Gastroesophageal sphincter (tissue), 4 donors: ENCODE measurements around the gene TOLLIP. TPM values are rescaled to one million over a fixed set of nuclear protein-coding genes. Genes with fewer than 3 reads are reported as not detected.
"Not testable (repeated sequence)": the region's sequence is repeated elsewhere in the genome, so short reads cannot be mapped to it uniquely, and the experiment has no call there.

Experiments used
- ATAC-seq: fragments of 150-250 bp; one replicate; pipeline ENCODE4 v1.9.1; 2016; ENCODE audit warnings: mild to moderate bottlenecking, moderate library complexity
- H3K27ac ChIP-seq, 4 donors: fragments of 200-600 bp; sonication (generic) in 3 of 4; 1 replicate in 3 of 4; 2 replicates in 1 of 4; pipeline ENCODE4 v1.5.1; 2016 to 2019
- H3K27me3 ChIP-seq: fragments of 200-600 bp; sonication (generic); one replicate; pipeline ENCODE4 v1.5.1; 2019
- H3K36me3 ChIP-seq, 2 donors: fragments of 200-600 bp; sonication (generic); one replicate each; pipeline ENCODE4 v1.5.1; 2019; ENCODE audit warnings: control low read depth in 1 of 2
- H3K4me1 ChIP-seq, 3 donors: fragments of 200-600 bp; sonication (generic); 1 replicate in 2 of 3; 2 replicates in 1 of 3; pipeline ENCODE4 v1.5.1; 2016 to 2019; ENCODE audit warnings: control low read depth in 2 of 3
- H3K4me3 ChIP-seq, 2 donors: fragments of 200-600 bp; sonication (generic); one replicate each; pipeline ENCODE4 v1.5.1; 2019; ENCODE audit warnings: mild to moderate bottlenecking in 1 of 2, moderate library complexity in 1 of 2
- H3K9me3 ChIP-seq, 3 donors: fragments of 200-600 bp; sonication (generic); one replicate each; pipeline ENCODE4 v1.5.1; 2017 to 2019; ENCODE audit warnings: control low read depth in 2 of 3
- EP300 ChIP-seq: sonication (generic); formaldehyde crosslinking; IDR thresholded peaks from one replicate; pipeline ENCODE4 v1.6.1; 2017; ENCODE audit warnings: antibody characterized with exemption, mild to moderate bottlenecking
- POLR2A ChIP-seq, 2 donors: fragments of 450-650 bp; IDR thresholded peaks; one replicate each; pipeline ENCODE4 v1.6.1; 2017; ENCODE audit warnings: antibody characterized with exemption in 2 of 2, mild to moderate bottlenecking in 2 of 2, moderate library complexity in 1 of 2
- POLR2AphosphoS5 ChIP-seq: sonication (generic); formaldehyde crosslinking; IDR thresholded peaks from one replicate; pipeline ENCODE4 v1.6.1; 2017; ENCODE audit warnings: antibody characterized with exemption
- whole genome bisulfite sequencing, 2 donors: methylation state at CpG; one replicate each; pipeline ENCODE4 v1.1.5; 2018; ENCODE audit warnings: low coverage in 1 of 2; 5-methylcytosine and 5-hydroxymethylcytosine counted together
- total RNA-seq, 4 donors: library from RNA; depleted of rRNA; stranded (reverse); fragments of >200 nt; gene quantifications; one replicate each; pipeline ENCODE4 v1.1.0, GENCODE V29; 2016
- TF ChIP-seq, protein P1 (sequence below), 4 experiments: fragments of 200-600 bp in 2 of 4; fragments of 450-650 bp in 2 of 4; sonication (generic) in 1 of 4; IDR thresholded peaks; one replicate each; pipeline ENCODE4 v1.5.1; 2017 to 2019; ENCODE audit warnings: antibody characterized with exemption in 4 of 4, mild to moderate bottlenecking in 2 of 4, moderate library complexity in 2 of 4

Gene TOLLIP
- total RNA-seq, 4 donors from 2014 or later, result 42.3 to 70.6 (median 49.1) TPM

GRCh38 chr11:1350086-1350725 lies 40.8 kb upstream of the TOLLIP start:
- no peak for ATAC-seq
- Histone ChIP-seq H3K9me3 (no peaks in the 10 kb centered on the region), H3K27ac (no peak overlapping the region), H3K4me3 (no peak overlapping the region), H3K4me1 (no peaks in the 10 kb centered on the region), H3K27me3 (peaks cover 41% of the 10 kb centered on the region), H3K36me3 (no peaks in the 10 kb centered on the region)
- WGBS, 2 donors, result 79% methylated on average over 3 of the region's 22 CpGs; no CpG with 5 or more reads in 1 of the 2 donors
- TF ChIP-seq POLR2A (IDR thresholded peaks at IDR 0.05), result no peak
- TF ChIP-seq EP300, result no peak
- no peak for TF ChIP-seq POLR2AphosphoS5
- TF ChIP-seq, protein P1, sequence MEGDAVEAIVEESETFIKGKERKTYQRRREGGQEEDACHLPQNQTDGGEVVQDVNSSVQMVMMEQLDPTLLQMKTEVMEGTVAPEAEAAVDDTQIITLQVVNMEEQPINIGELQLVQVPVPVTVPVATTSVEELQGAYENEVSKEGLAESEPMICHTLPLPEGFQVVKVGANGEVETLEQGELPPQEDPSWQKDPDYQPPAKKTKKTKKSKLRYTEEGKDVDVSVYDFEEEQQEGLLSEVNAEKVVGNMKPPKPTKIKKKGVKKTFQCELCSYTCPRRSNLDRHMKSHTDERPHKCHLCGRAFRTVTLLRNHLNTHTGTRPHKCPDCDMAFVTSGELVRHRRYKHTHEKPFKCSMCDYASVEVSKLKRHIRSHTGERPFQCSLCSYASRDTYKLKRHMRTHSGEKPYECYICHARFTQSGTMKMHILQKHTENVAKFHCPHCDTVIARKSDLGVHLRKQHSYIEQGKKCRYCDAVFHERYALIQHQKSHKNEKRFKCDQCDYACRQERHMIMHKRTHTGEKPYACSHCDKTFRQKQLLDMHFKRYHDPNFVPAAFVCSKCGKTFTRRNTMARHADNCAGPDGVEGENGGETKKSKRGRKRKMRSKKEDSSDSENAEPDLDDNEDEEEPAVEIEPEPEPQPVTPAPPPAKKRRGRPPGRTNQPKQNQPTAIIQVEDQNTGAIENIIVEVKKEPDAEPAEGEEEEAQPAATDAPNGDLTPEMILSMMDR (IDR thresholded peaks at IDR 0.05), result no peak

GRCh38 chr11:1349327-1350041 lies 40.1 kb upstream of the TOLLIP start:
- Histone ChIP-seq H3K9me3 (no peaks in the 10 kb centered on the region), H3K4me1 (no peaks in the 10 kb centered on the region), H3K27me3 (peaks cover 34% of the 10 kb centered on the region), H3K36me3 (no peaks in the 10 kb centered on the region), H3K27ac (no peak overlapping the region), H3K4me3 (no peak overlapping the region)
- no peak for ATAC-seq
- TF ChIP-seq, protein P1 (IDR thresholded peaks at IDR 0.05), result no peak
- TF ChIP-seq EP300 (no peak), POLR2AphosphoS5 (no peak), POLR2A (IDR thresholded peaks at IDR 0.05) (no peak)
- 80% methylated on average over 2 of the region's 29 CpGs; no CpG with 5 or more reads in 1 of the 2 donors for WGBS, 2 donors

GRCh38 chr11:1348796-1349326 lies 39.4 kb upstream of the TOLLIP start:
- no peak overlapping the region for H3K27ac ChIP-seq
- no peaks in the 10 kb centered on the region for H3K9me3 ChIP-seq
- H3K36me3 ChIP-seq, result no peaks in the 10 kb centered on the region
- TF ChIP-seq POLR2AphosphoS5, result no peak
- TF ChIP-seq, protein P1 (IDR thresholded peaks at IDR 0.05), result no peak
- TF ChIP-seq POLR2A (IDR thresholded peaks at IDR 0.05), result no peak
- TF ChIP-seq EP300, result no peak
- no peaks in the 10 kb centered on the region for H3K4me1 ChIP-seq
- H3K27me3 ChIP-seq, result peaks cover 27% of the 10 kb centered on the region
- H3K4me3 ChIP-seq, result no peak overlapping the region
- ATAC-seq, result no peak
- WGBS, 2 donors, result 30 to 90% methylated on average over 2 of the region's 25 CpGs

GRCh38 chr11:1348146-1348795 lies 38.8 kb upstream of the TOLLIP start:
- H3K4me1 ChIP-seq, result no peaks in the 10 kb centered on the region
- TF ChIP-seq POLR2A (IDR thresholded peaks at IDR 0.05) (no peak), EP300 (no peak), POLR2AphosphoS5 (no peak)
- TF ChIP-seq, protein P1 (IDR thresholded peaks at IDR 0.05), result no peak
- no peak overlapping the region for H3K27ac ChIP-seq
- no peaks in the 10 kb centered on the region for H3K9me3 ChIP-seq
- H3K4me3 ChIP-seq, result no peak overlapping the region
- no peaks in the 10 kb centered on the region for H3K36me3 ChIP-seq
- H3K27me3 ChIP-seq, result peaks cover 22% of the 10 kb centered on the region
- WGBS, 2 donors, result 80 to 87% methylated on average over 8 to 10 of the region's 14 CpGs
- no peak for ATAC-seq

- WGBS, 2 donors, result 61 to 95% methylated on average over 4 to 10 of the region's 18 CpGs
- not testable (repeated sequence) for ATAC-seq, H3K4me1 ChIP-seq, H3K36me3 ChIP-seq, H3K9me3 ChIP-seq, H3K27ac ChIP-seq, H3K4me3 ChIP-seq
- H3K27me3 ChIP-seq, result peaks cover 18% of the 10 kb centered on the region
These were observed 38.1 kb upstream of the TOLLIP start for GRCh38 chr11:1347411-1347999.
